Measurements from ENCODE around the gene HLA-DOB.

DNA sequence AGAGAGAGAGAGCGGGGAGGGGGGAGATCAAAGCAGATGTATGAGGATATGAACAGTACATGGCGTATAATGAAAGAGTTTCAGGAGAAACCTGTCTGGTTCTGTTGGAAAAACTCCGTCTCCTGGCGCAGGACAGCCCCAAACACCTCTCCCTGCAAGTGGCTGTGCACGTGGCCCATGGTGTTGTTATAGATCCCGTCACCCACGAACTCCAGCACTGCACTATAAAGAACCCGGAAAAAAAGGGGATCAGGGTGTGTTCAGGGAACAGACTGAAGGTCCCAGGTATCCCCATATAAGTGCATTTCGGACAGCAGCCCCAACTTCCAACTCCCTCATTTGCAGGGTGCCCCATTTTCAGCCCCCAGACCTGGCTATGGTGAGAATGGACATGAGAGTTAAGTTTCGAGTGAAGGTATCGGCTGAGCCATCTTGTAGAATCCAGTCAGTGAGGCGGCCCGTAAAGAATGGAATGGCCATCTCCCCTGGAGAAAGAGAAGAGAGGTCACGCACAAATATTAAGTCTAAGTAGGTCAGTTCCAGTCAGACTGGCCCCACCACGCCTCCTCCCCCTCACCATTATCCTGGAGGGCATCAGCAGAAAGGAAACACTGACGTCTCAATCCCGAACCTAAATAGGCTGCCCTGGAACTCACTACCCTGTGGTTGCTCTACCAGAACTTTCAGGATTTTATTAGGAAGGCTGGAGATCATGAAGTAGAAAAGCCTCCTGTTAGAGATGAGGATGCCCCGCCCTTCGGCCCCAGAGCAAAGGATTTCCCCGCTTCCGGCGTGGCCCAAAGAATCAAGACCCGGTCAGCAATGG lies 35.4 kb upstream of the HLA-DOB start:
- TF ChIP-seq, protein P1, sequence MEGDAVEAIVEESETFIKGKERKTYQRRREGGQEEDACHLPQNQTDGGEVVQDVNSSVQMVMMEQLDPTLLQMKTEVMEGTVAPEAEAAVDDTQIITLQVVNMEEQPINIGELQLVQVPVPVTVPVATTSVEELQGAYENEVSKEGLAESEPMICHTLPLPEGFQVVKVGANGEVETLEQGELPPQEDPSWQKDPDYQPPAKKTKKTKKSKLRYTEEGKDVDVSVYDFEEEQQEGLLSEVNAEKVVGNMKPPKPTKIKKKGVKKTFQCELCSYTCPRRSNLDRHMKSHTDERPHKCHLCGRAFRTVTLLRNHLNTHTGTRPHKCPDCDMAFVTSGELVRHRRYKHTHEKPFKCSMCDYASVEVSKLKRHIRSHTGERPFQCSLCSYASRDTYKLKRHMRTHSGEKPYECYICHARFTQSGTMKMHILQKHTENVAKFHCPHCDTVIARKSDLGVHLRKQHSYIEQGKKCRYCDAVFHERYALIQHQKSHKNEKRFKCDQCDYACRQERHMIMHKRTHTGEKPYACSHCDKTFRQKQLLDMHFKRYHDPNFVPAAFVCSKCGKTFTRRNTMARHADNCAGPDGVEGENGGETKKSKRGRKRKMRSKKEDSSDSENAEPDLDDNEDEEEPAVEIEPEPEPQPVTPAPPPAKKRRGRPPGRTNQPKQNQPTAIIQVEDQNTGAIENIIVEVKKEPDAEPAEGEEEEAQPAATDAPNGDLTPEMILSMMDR (IDR thresholded peaks at IDR 0.05; ENCODE audit: poor library complexity, severe bottlenecking), result no peak
- TF ChIP-seq EP300 (conservative IDR thresholded peaks at IDR 0.05; ENCODE audit: poor library complexity, severe bottlenecking) (no peak), EZH2 (IDR thresholded peaks at IDR 0.05; ENCODE audit: borderline replicate concordance, insufficient read depth, low read length, poor library complexity, severe bottlenecking) (no peak), RAD21 (conservative IDR thresholded peaks at IDR 0.05) (no peak), POLR2AphosphoS5 (IDR thresholded peaks at IDR 0.05) (no peak), MXI1 (conservative IDR thresholded peaks at IDR 0.05; ENCODE audit: poor library complexity, severe bottlenecking) (no peak), TAF1 (IDR thresholded peaks at IDR 0.05; ENCODE audit: low read depth) (no peak)

Measured in neural cell (in vitro differentiated cells).